Ishikawa (cell line): ENCODE measurements around the gene SDR42E2.

Source experiments
- CEBPB ChIP-seq: IDR thresholded peaks from 2 replicates; pipeline ENCODE4 v1.6.1; 2012
- CREB1 ChIP-seq: IDR thresholded peaks from 2 replicates; pipeline ENCODE4 v1.6.1; 2012; ENCODE audit warnings: low read depth
- EP300 ChIP-seq: IDR thresholded peaks from 2 replicates; pipeline ENCODE4 v1.6.1; 2012; ENCODE audit warnings: borderline replicate concordance
- FOXM1 ChIP-seq: IDR thresholded peaks from 2 replicates; pipeline ENCODE4 v1.6.1; 2012; ENCODE audit warnings: low read depth, borderline replicate concordance
- MAX ChIP-seq: IDR thresholded peaks from 2 replicates; pipeline ENCODE4 v1.6.1; 2012
- NFIC ChIP-seq: IDR thresholded peaks from 2 replicates; pipeline ENCODE4 v1.6.1; 2012
- RAD21 ChIP-seq: IDR thresholded peaks from 2 replicates; pipeline ENCODE4 v1.6.1; 2012; ENCODE audit warnings: low read depth
- REST ChIP-seq: IDR thresholded peaks from 2 replicates; pipeline ENCODE4 v1.6.1; 2012; ENCODE audit warnings: low read depth, mild to moderate bottlenecking
- TAF1 ChIP-seq: IDR thresholded peaks from 2 replicates; pipeline ENCODE4 v1.6.1; 2012; ENCODE audit warnings: low read depth, mild to moderate bottlenecking
- TCF12 ChIP-seq: IDR thresholded peaks from 2 replicates; pipeline ENCODE4 v1.6.1; 2012; ENCODE audit warnings: low read depth
- TEAD4 ChIP-seq: IDR thresholded peaks from 2 replicates; pipeline ENCODE4 v1.6.1; 2012
- USF1 ChIP-seq: IDR thresholded peaks from 2 replicates; pipeline ENCODE4 v1.6.1; 2012
- YY1 ChIP-seq: IDR thresholded peaks from 2 replicates; pipeline ENCODE4 v1.6.1; 2012; ENCODE audit warnings: low read depth
- ZBTB7A ChIP-seq: IDR thresholded peaks from 2 replicates; pipeline ENCODE4 v1.6.1; 2012; ENCODE audit warnings: low read depth

GRCh38 chr16:22183335-22183734, 21.0 kb downstream of the SDR42E2 start:
- TF ChIP-seq CEBPB: no peak
- TF ChIP-seq MAX: no peak
- TF ChIP-seq TEAD4: no peak
- TF ChIP-seq REST: no peak
- no peak for TF ChIP-seq TCF12
- no peak for TF ChIP-seq YY1
- no peak for TF ChIP-seq TAF1
- TF ChIP-seq EP300: no peak
- no peak for TF ChIP-seq FOXM1
- TF ChIP-seq RAD21: no peak
- no peak for TF ChIP-seq CREB1
- TF ChIP-seq NFIC: no peak
- TF ChIP-seq USF1: no peak
- no peak for TF ChIP-seq ZBTB7A
